Suprapubic skin (tissue), 4 donors: Measurements from ENCODE around the gene RBM5. TPM values are rescaled to one million over a fixed set of nuclear protein-coding genes. Genes with fewer than 3 reads are reported as not detected.

Experiments used
- DNase-seq, 2 donors: peaks; one replicate each; pipeline ENCODE4 v3.0.0-alpha.2; 2019; ENCODE audit warnings: low spot score in 2 of 2
- H3K27ac ChIP-seq: fragments of 200-600 bp; sonication (generic); one replicate; pipeline ENCODE4 v1.5.1; 2019
- H3K27me3 ChIP-seq: fragments of 200-600 bp; sonication (generic); one replicate; pipeline ENCODE4 v1.5.1; 2019
- H3K36me3 ChIP-seq: fragments of 200-600 bp; sonication (generic); one replicate; pipeline ENCODE4 v1.5.1; 2019
- H3K4me1 ChIP-seq: fragments of 200-600 bp; sonication (generic); one replicate; pipeline ENCODE4 v1.5.1; 2019
- H3K4me3 ChIP-seq: fragments of 200-600 bp; sonication (generic); one replicate; pipeline ENCODE4 v1.5.1; 2019; ENCODE audit warnings: mild to moderate bottlenecking
- H3K9me3 ChIP-seq: fragments of 200-600 bp; sonication (generic); one replicate; pipeline ENCODE4 v1.5.1; 2019
- EP300 ChIP-seq: sonication (generic); formaldehyde crosslinking; IDR thresholded peaks from one replicate; pipeline ENCODE4 v1.6.1; 2017; ENCODE audit warnings: antibody characterized with exemption
- POLR2A ChIP-seq, 2 donors: fragments of 450-650 bp; IDR thresholded peaks; one replicate each; pipeline ENCODE4 v1.6.1; 2017; ENCODE audit warnings: antibody characterized with exemption in 2 of 2, mild to moderate bottlenecking in 2 of 2, moderate library complexity in 2 of 2
- POLR2AphosphoS5 ChIP-seq, 3 donors: sonication (generic); formaldehyde crosslinking; IDR thresholded peaks; one replicate each; pipeline ENCODE4 v1.6.1; 2017; ENCODE audit warnings: antibody characterized with exemption in 3 of 3
- WGBS: methylation state at CpG from one replicate; pipeline ENCODE4 v1.1.5; 2018; 5-methylcytosine and 5-hydroxymethylcytosine counted together
- total RNA-seq, 4 donors: library from RNA; depleted of rRNA; stranded (reverse); fragments of >200 nt; gene quantifications; one replicate each; pipeline ENCODE4 v1.1.0, GENCODE V29; 2016
- TF ChIP-seq, protein P1 (sequence below), 2 donors: fragments of 200-600 bp in 1 of 2; fragments of 450-650 bp in 1 of 2; sonication (generic) in 1 of 2; IDR thresholded peaks; one replicate each; pipeline ENCODE4 v1.5.1; 2016 to 2019; ENCODE audit warnings: antibody characterized with exemption in 2 of 2, mild to moderate bottlenecking in 1 of 2, moderate library complexity in 1 of 2

RBM5 gene
- total RNA-seq, 4 donors from 2014 or later, result 129 to 681 (median 208) TPM

DNA sequence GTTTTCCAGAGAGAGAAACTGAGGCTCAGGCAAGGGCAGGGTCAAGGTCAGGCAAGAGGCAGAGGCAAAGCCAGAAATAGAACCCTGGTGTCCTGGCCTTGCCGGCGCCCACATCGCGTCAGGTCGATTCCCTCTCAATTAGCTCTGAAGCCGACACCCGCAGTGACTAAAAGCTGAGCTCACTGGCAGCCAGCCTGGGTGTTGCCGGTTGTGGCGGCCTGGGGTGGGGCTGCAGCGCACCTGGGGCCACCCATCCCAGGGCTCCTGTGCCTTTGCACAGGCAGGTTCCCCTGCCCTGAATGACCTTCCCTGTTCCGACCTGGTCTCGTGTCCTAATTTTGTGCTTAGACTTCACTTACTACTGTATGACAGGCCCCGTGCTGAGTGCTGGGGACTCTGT is 72.6 kb downstream of the RBM5 start:
- H3K4me1 ChIP-seq, result peaks cover 98% of the 10 kb centered on the region
- H3K9me3 ChIP-seq, result no peaks in the 10 kb centered on the region
- 80% methylated on average over 1 of the region's 13 CpGs for WGBS
- no peak overlapping the region for H3K4me3 ChIP-seq
- no peaks in the 10 kb centered on the region for H3K36me3 ChIP-seq
- no peaks in the 10 kb centered on the region for H3K27me3 ChIP-seq
- H3K27ac ChIP-seq, result peak overlapping the region; percentile 74
- DNase-seq, result no peak
- no peak for TF ChIP-seq POLR2AphosphoS5 (IDR thresholded peaks at IDR 0.05)
- no peak for TF ChIP-seq EP300
- TF ChIP-seq POLR2A (IDR thresholded peaks at IDR 0.05), result no peak
- TF ChIP-seq, protein P1, sequence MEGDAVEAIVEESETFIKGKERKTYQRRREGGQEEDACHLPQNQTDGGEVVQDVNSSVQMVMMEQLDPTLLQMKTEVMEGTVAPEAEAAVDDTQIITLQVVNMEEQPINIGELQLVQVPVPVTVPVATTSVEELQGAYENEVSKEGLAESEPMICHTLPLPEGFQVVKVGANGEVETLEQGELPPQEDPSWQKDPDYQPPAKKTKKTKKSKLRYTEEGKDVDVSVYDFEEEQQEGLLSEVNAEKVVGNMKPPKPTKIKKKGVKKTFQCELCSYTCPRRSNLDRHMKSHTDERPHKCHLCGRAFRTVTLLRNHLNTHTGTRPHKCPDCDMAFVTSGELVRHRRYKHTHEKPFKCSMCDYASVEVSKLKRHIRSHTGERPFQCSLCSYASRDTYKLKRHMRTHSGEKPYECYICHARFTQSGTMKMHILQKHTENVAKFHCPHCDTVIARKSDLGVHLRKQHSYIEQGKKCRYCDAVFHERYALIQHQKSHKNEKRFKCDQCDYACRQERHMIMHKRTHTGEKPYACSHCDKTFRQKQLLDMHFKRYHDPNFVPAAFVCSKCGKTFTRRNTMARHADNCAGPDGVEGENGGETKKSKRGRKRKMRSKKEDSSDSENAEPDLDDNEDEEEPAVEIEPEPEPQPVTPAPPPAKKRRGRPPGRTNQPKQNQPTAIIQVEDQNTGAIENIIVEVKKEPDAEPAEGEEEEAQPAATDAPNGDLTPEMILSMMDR (IDR thresholded peaks at IDR 0.05), result no peak

GRCh38 chr3:50162034-50162883 is 73.5 kb downstream of the RBM5 start:
- no peak for TF ChIP-seq POLR2A (IDR thresholded peaks at IDR 0.05)
- no peak for TF ChIP-seq EP300
- TF ChIP-seq POLR2AphosphoS5 (IDR thresholded peaks at IDR 0.05), result no peak
- TF ChIP-seq, protein P1 (IDR thresholded peaks at IDR 0.05), result no peak
- Histone ChIP-seq H3K9me3 (no peaks in the 10 kb centered on the region), H3K4me1 (peaks cover 100% of the 10 kb centered on the region), H3K36me3 (no peaks in the 10 kb centered on the region), H3K27me3 (no peaks in the 10 kb centered on the region), H3K4me3 (no peak overlapping the region), H3K27ac (peak overlapping the region; percentile 74)
- 43% methylated on average over 3 of the region's 5 CpGs for WGBS
- DNase-seq, result no peak

DNA sequence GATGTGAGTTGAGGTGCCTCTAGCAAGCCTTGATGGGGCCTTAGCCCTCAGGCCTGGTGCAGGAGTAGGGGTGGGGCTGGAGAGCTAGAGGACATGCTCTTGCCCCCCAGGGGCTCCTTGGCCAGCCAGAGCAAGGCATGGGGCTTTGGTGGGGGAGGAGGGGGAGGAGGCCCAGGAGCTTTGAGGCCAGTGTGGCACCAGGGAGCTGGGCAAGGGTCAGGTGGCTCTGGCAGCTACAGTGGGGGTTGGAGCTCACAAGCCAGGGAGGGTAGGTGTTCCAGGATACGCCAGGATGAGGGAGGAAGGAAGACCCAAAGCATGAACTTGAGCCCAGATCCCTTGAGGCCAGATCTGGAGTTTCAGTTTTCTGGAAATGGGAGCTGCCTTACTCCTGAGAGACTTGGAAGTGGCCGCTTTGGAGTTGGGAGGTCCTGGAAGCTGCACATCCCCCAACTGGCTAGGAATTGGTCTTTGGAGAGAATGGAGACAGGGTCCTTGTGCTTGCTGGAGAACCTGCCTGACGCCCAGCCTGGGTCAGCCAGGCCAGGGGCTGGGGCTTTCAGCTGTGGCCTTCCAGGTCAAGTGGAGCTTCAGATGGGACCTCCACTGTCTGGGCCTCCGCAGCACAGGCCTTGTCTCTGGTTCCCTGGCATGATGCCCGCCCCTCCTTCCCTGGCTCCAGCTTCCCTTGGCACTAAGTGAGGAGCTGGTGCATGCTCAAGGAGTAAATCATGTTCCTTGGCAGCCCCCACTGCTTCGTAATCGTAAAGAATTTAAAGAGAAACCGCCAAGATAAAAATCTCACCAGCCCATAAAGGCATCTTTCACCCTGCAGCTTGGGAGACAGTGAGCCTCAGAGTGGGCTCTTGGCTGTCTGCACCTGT is 75.1 kb downstream of the RBM5 start:
- no peak overlapping the region for H3K4me3 ChIP-seq
- H3K36me3 ChIP-seq, result no peaks in the 10 kb centered on the region
- no peaks in the 10 kb centered on the region for H3K9me3 ChIP-seq
- peaks cover 100% of the 10 kb centered on the region for H3K4me1 ChIP-seq
- peak overlapping the region; percentile 69 for H3K27ac ChIP-seq
- 33% methylated on average over 4 of the region's 8 CpGs for WGBS
- no peaks in the 10 kb centered on the region for H3K27me3 ChIP-seq
- DNase-seq, result peak; percentile 90 to 91
- TF ChIP-seq EP300 (no peak), POLR2A (IDR thresholded peaks at IDR 0.05) (no peak), POLR2AphosphoS5 (IDR thresholded peaks at IDR 0.05) (no peak)
- TF ChIP-seq, protein P1 (IDR thresholded peaks at IDR 0.05), result no peak

DNA sequence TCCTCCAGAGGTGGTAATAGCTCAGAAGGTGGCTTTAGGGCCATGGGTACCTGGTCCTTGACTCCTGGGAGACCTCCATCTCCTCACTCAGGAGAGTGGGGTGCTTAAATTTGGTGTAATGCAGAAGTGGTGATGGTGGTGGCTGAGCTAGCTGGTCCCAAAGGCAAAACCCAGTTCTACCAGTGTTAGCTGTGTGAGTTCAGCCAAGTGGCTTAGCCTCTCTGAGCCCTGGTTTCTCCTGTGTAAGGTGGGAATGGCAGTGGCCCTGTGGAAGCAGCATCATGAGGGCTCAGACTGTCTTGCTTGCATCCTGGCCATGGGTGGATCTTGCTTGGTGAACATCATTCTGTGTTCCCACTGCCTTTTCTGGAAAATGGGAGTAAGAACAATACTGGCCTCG is 75.8 kb downstream of the RBM5 start:
- Histone ChIP-seq H3K4me1 (peaks cover 100% of the 10 kb centered on the region), H3K27ac (peak overlapping the region; percentile 69), H3K4me3 (no peak overlapping the region), H3K27me3 (no peaks in the 10 kb centered on the region), H3K9me3 (no peaks in the 10 kb centered on the region), H3K36me3 (no peaks in the 10 kb centered on the region)
- WGBS, result 40% methylated on average over 1 of the region's 1 CpG
- TF ChIP-seq POLR2AphosphoS5 (IDR thresholded peaks at IDR 0.05), result no peak
- TF ChIP-seq, protein P1 (IDR thresholded peaks at IDR 0.05), result no peak
- TF ChIP-seq EP300, result no peak
- TF ChIP-seq POLR2A (IDR thresholded peaks at IDR 0.05), result no peak
- no peak for DNase-seq
